Peyer's patch (tissue), 4 donors: Measurements from ENCODE around the gene CLK2. TPM values are rescaled to one million over a fixed set of nuclear protein-coding genes. Genes with fewer than 3 reads are reported as not detected.
"Not testable (repeated sequence)": the region's sequence is repeated elsewhere in the genome, so short reads cannot be mapped to it uniquely, and the experiment has no call there.

ENCODE experiments used
- DNase-seq, 3 donors: peaks; one replicate each; pipeline ENCODE4 v3.0.0-alpha.2; 2017 to 2019
- H3K27ac ChIP-seq, 4 donors: fragments of 200-600 bp; sonication (generic); one replicate each; pipeline ENCODE4 v1.5.1; 2016 to 2019
- H3K27me3 ChIP-seq, 2 donors: fragments of 200-600 bp; sonication (generic); one replicate each; pipeline ENCODE4 v1.5.1; 2019
- H3K36me3 ChIP-seq, 3 donors: fragments of 200-600 bp; sonication (generic); one replicate each; pipeline ENCODE4 v1.5.1; 2016 to 2019
- H3K4me1 ChIP-seq, 4 donors: fragments of 200-600 bp; sonication (generic); one replicate each; pipeline ENCODE4 v1.5.1; 2016 to 2019
- H3K4me3 ChIP-seq, 4 donors: fragments of 200-600 bp; sonication (generic); 1 replicate in 3 of 4; 2 replicates in 1 of 4; pipeline ENCODE4 v1.5.1; 2016 to 2019; ENCODE audit warnings: mild to moderate bottlenecking in 1 of 4
- H3K9me3 ChIP-seq, 4 donors: fragments of 200-600 bp; sonication (generic); one replicate each; pipeline ENCODE4 v1.5.1; 2016 to 2019; ENCODE audit warnings: mild to moderate bottlenecking in 1 of 4
- CTCF ChIP-seq, 6 experiments: fragments of 450-650 bp in 4 of 6; fragments of 200-600 bp in 2 of 6; sonication (generic) in 1 of 6; IDR thresholded peaks; one replicate each; pipeline ENCODE4 v1.5.1; 2017 to 2019; ENCODE audit warnings: antibody characterized with exemption in 6 of 6, mild to moderate bottlenecking in 3 of 6, moderate library complexity in 1 of 6
- POLR2A ChIP-seq, 2 donors: fragments of 450-650 bp; IDR thresholded peaks; one replicate each; pipeline ENCODE4 v1.5.1; 2017; ENCODE audit warnings: antibody characterized with exemption in 2 of 2, mild to moderate bottlenecking in 2 of 2, moderate library complexity in 2 of 2
- total RNA-seq, 4 donors: library from RNA; depleted of rRNA; stranded (reverse); fragments of >200 nt; gene quantifications; one replicate each; pipeline ENCODE4 v1.1.0, GENCODE V29; 2016

Gene CLK2
- total RNA-seq, 4 donors from 2014 or later: 44.7 to 125 (median 98.5) TPM

- Histone ChIP-seq H3K4me3 (peak overlapping the region; percentile 41 to 66 (median 55)), H3K9me3 (no peaks in the 10 kb centered on the region), H3K36me3 (no peaks in the 10 kb centered on the region), H3K4me1 (peaks cover 0 to 5% (median 0%) of the 10 kb centered on the region in 4 donors), H3K27me3 (no peaks in the 10 kb centered on the region), H3K27ac (peak overlapping the region; percentile 78 to 86 (median 83))
- TF ChIP-seq POLR2A (IDR thresholded peaks at IDR 0.05) (no peak), CTCF (IDR thresholded peaks at IDR 0.05) (peak in 1 of 6 experiments; percentile 0)
- DNase-seq: peak in 2 of 3 donors; percentile 74 to 75
Observed at GRCh38 chr1:155226910-155227260, 46.4 kb downstream of the CLK2 start.

DNA sequence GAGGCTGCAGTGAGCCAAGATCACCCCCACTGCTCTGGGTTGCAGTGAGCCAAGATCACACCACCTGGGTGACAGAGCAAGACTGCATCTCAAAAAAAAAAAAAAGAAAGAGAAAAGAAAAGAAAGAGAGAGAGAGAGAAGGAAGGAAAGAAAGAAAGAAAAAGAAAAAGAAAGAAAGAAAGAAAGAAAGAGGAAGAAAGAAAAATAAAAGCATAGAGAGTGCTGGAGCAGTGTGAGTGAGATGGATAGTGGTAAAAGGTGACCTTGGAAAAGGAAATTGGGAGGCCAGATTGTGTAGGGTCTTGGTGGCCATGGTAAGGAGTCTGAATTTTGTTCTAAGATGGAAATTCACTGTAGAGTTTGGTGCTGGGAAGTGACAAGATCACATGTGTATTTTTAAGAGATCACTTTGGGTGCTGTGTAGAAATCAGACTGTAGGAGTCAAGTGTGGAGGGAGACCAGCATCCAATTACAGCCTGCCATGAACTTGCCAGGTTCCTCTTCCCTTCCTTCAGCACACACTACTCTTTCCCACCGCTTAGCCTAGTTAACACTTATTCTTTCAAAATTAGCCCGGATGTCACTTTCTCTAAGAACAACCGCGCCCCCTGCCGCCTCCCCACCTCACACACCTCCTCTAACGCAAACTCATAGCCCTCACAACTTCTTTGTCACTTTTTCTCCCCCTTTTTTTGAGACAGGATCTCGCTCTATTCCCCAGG lies 47.0 kb downstream of the CLK2 start:
- peaks cover 0 to 5% (median 0%) of the 10 kb centered on the region in 4 donors for H3K4me1 ChIP-seq
- H3K27ac ChIP-seq: peak overlapping the region; percentile 78 to 86 (median 83)
- H3K36me3 ChIP-seq: no peaks in the 10 kb centered on the region
- TF ChIP-seq POLR2A (IDR thresholded peaks at IDR 0.05) (no peak), CTCF (IDR thresholded peaks at IDR 0.05) (peak; percentile 49 to 73 (median 56))
- H3K9me3 ChIP-seq: no peaks in the 10 kb centered on the region
- H3K4me3 ChIP-seq: peak overlapping the region; percentile 41 to 66 (median 55)
- DNase-seq: peak; percentile 78 to 94 (median 93)
- no peaks in the 10 kb centered on the region for H3K27me3 ChIP-seq

DNA sequence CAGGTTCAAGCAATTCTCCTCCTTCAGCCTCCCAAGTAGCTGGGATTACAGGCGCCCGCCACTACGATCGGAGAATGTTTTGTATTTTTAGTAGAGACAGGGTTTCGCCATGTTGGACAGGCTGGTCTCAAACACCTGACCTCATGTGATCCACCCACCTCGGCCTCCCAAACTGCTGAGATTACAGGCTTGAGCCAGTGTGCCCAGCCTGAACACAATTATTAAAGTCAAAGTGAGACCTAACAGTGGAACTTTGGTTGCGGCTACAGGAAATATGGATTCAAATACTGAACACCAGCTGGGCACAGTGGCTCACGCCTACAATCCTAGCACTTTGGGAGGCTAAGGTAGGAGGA lies 47.9 kb downstream of the CLK2 start:
- H3K4me1 ChIP-seq, H3K27me3 ChIP-seq, H3K27ac ChIP-seq, H3K36me3 ChIP-seq, DNase-seq, H3K4me3 ChIP-seq, H3K9me3 ChIP-seq: not testable (repeated sequence)

GRCh38 chr1:155223047-155223446 lies 50.3 kb downstream of the CLK2 start:
- TF ChIP-seq POLR2A (IDR thresholded peaks at IDR 0.05) (no peak), CTCF (IDR thresholded peaks at IDR 0.05) (no peak)
- H3K4me3 ChIP-seq: no peak overlapping the region
- H3K27ac ChIP-seq: no peak overlapping the region
- DNase-seq: no peak
- no peaks in the 10 kb centered on the region for H3K27me3 ChIP-seq
- H3K36me3 ChIP-seq: no peaks in the 10 kb centered on the region
- no peaks in the 10 kb centered on the region for H3K9me3 ChIP-seq
- H3K4me1 ChIP-seq: peaks cover 0 to 8% (median 2%) of the 10 kb centered on the region in 4 donors

DNA sequence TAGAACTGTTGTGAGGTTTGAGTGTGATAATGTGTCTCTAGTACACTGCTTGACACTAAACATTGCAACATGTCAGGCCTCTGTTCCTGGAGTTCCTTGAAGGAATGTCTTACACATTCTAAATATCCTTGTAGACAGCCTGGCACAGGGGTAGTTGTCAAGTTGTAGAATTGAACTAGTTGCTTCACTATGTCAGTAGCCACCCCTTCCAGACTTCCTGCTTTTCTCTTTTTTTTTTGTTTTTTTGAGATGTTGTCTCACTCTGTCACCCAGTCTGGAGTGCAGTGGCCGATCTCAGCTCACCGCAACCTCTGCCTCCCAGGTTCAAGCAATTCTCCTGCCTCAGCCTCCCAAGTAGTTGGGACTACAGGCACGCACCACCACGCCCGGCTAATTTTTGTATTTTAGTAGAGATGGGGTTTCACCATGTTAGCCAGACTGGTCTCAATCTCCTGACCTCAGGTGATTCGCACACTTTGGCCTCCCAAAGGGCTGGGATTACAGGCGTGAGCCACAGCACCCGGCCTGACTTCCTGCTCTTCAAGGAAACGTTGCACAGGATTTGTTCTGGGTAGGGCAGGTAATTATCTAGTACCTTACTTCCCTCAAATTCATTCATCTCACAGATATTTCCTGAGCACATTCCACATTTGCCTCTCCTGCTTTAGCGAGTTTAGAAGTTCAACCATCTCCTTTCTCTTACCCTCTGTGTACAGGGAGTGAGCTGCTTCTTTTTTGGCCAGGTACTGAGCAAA lies 52.9 kb downstream of the CLK2 start:
- H3K27me3 ChIP-seq, DNase-seq, H3K9me3 ChIP-seq, H3K36me3 ChIP-seq, H3K4me1 ChIP-seq, H3K4me3 ChIP-seq: not testable (repeated sequence)
- H3K27ac ChIP-seq: peak overlapping the region in 3 of 4 donors; percentile 53 to 65 (median 63)

GRCh38 chr1:155219592-155220031 lies 53.7 kb downstream of the CLK2 start:
- Histone ChIP-seq H3K4me1 (peaks cover 0 to 8% (median 0%) of the 10 kb centered on the region in 4 donors), H3K27me3 (no peaks in the 10 kb centered on the region), H3K36me3 (no peaks in the 10 kb centered on the region), H3K27ac (peak overlapping the region in 3 of 4 donors; percentile 53 to 65 (median 63)), H3K9me3 (no peaks in the 10 kb centered on the region), H3K4me3 (no peak overlapping the region)
- no peak for DNase-seq
- no peak for TF ChIP-seq CTCF (IDR thresholded peaks at IDR 0.05)
- TF ChIP-seq POLR2A (IDR thresholded peaks at IDR 0.05): no peak
